ENCODE data around the gene EFTUD2.

GRCh38 chr17:44942456-44942855, 43.2 kb upstream of the EFTUD2 start:
- TF ChIP-seq CTCF (conservative IDR thresholded peaks at IDR 0.05 in 1 of 2, IDR thresholded peaks at IDR 0.05 in 1 of 2; ENCODE audit: low read depth in 1 of 2, low read length in 2 of 2) (no peak), EZH2 (IDR thresholded peaks at IDR 0.05; ENCODE audit: low read length, missing control alignments) (no peak)

Measured in fibroblast of lung (primary cell).